Lower leg skin (tissue), 3 donors: ENCODE measurements around the gene NPEPPS.
"Not testable (repeated sequence)": the region's sequence is repeated elsewhere in the genome, so short reads cannot be mapped to it uniquely, and the experiment has no call there.

Experiments
- CTCF ChIP-seq, 3 donors: fragments of 450-650 bp; IDR thresholded peaks; one replicate each; pipeline ENCODE4 v1.5.1; 2016; ENCODE audit warnings: antibody characterized with exemption in 3 of 3, mild to moderate bottlenecking in 3 of 3, moderate library complexity in 2 of 3
- POLR2A ChIP-seq, 2 donors: fragments of 450-650 bp; IDR thresholded peaks; one replicate each; pipeline ENCODE4 v1.6.1; 2016 to 2017; ENCODE audit warnings: antibody characterized with exemption in 2 of 2, mild to moderate bottlenecking in 1 of 2, moderate library complexity in 1 of 2

DNA sequence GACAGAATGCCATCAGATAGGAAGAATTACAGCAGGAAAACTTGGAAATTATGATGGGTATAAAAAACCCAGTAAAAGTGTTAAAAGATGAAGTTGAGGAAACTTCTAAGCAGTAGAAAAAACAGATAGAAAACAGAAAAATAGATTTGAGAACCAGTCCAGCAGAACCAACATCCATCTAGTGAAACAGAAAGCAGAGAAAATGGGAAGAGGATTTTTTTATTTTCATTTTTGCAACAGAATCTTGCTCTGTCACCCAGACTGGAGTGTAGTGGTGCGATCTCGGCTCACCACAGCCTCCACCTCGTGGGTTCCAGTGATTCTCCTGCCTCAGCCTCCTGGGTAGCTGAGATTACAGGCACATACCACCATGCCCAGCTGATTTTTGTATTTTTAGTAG, 41.7 kb downstream of the NPEPPS start:
- TF ChIP-seq CTCF, POLR2A (IDR thresholded peaks at IDR 0.05): not testable (repeated sequence)
